ENCODE measurements around the gene CLCN6. TPM values are rescaled to one million over a fixed set of nuclear protein-coding genes. Genes with fewer than 3 reads are reported as not detected.

Gene CLCN6
- total and polyA plus RNA-seq, 2 of the 13 experiments (the other 11 are each of a cell fraction or from before 2014, with no cell fraction given) = 14.9 to 19.3 TPM

DNA sequence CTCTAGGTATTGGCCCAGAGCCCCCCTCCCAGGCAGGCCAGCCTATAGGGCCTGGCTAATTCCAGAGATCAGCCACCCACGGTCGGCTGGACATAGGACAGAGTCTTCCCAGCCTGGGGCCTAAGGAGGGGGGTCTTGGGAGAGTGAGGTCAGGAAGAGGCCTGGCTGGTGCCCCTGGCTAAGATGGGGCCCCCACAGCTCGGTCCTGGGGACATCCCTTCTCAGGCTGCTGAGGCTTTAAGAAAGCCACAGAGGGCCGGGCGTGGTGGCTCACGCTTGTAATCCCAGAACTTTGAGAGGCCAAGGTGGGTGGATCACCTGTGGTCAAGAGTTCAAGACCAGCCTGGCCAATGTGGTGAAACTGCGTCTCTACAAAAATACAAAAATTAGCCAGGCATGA, 41.5 kb upstream of the CLCN6 start:
- in situ Hi-C loops (cut with HindIII; ENCODE audit: extremely low pct_ligation_motif_present, low pct_unique_long_range_greater_than_20kb) = no loop called here
- no peak for DNase-seq (ENCODE audit: low spot score)
- CTCF ChIA-PET (ENCODE audit: low intra/inter-chr PET ratio, low total read pairs) = no interaction called here
- TF ChIP-seq, protein P1, sequence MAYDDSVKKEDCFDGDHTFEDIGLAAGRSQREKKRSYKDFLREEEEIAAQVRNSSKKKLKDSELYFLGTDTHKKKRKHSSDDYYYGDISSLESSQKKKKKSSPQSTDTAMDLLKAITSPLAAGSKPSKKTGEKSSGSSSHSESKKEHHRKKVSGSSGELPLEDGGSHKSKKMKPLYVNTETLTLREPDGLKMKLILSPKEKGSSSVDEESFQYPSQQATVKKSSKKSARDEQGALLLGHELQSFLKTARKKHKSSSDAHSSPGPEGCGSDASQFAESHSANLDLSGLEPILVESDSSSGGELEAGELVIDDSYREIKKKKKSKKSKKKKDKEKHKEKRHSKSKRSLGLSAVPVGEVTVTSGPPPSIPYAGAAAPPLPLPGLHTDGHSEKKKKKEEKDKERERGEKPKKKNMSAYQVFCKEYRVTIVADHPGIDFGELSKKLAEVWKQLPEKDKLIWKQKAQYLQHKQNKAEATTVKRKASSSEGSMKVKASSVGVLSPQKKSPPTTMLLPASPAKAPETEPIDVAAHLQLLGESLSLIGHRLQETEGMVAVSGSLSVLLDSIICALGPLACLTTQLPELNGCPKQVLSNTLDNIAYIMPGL (CRISPR knock-in tag; IDR thresholded peaks at IDR 0.05; ENCODE audit: borderline replicate concordance in 1 of 2, low read depth in 1 of 2) = no peak
- TF ChIP-seq KLF13 (CRISPR knock-in tag; IDR thresholded peaks at IDR 0.05) = no peak
- no peak for TF ChIP-seq SPEN (CRISPR knock-in tag; IDR thresholded peaks at IDR 0.05; ENCODE audit: low read depth)
- TF ChIP-seq YY1 (IDR thresholded peaks at IDR 0.05; ENCODE audit: insufficient read depth, insufficient replicate concordance, low read depth, low read length) = no peak
- TF ChIP-seq, protein P2, sequence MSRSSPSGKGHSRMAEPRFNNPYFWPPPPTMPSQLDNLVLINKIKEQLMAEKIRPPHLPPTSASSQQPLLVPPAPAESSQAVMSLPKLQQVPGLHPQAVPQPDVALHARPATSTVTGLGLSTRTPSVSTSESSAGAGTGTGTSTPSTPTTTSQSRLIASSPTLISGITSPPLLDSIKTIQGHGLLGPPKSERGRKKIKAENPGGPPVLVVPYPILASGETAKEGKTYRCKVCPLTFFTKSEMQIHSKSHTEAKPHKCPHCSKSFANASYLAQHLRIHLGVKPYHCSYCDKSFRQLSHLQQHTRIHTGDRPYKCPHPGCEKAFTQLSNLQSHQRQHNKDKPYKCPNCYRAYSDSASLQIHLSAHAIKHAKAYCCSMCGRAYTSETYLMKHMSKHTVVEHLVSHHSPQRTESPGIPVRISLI (CRISPR knock-in tag; IDR thresholded peaks at IDR 0.05; ENCODE audit: borderline replicate concordance) = no peak
- no peak for TF ChIP-seq ZNF17 (CRISPR knock-in tag; IDR thresholded peaks at IDR 0.05)
- no peak for TF ChIP-seq ZNF746 (CRISPR knock-in tag; IDR thresholded peaks at IDR 0.05)
- no peak for TF ChIP-seq ZNF670 (CRISPR knock-in tag; IDR thresholded peaks at IDR 0.05; ENCODE audit: borderline replicate concordance)
- no peak for TF ChIP-seq MTF2 (CRISPR knock-in tag; IDR thresholded peaks at IDR 0.05; ENCODE audit: borderline replicate concordance)
- no peak for TF ChIP-seq ZNF792 (CRISPR knock-in tag; IDR thresholded peaks at IDR 0.05)
- TF ChIP-seq, protein P3, sequence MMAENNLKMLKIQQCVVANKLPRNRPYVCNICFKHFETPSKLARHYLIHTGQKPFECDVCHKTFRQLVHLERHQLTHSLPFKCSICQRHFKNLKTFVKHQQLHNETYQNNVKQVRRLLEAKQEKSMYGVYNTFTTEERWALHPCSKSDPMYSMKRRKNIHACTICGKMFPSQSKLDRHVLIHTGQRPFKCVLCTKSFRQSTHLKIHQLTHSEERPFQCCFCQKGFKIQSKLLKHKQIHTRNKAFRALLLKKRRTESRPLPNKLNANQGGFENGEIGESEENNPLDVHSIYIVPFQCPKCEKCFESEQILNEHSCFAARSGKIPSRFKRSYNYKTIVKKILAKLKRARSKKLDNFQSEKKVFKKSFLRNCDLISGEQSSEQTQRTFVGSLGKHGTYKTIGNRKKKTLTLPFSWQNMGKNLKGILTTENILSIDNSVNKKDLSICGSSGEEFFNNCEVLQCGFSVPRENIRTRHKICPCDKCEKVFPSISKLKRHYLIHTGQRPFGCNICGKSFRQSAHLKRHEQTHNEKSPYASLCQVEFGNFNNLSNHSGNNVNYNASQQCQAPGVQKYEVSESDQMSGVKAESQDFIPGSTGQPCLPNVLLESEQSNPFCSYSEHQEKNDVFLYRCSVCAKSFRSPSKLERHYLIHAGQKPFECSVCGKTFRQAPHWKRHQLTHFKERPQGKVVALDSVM (CRISPR knock-in tag; IDR thresholded peaks at IDR 0.05) = no peak
- TF ChIP-seq NRL (CRISPR knock-in tag; IDR thresholded peaks at IDR 0.05; ENCODE audit: borderline replicate concordance) = no peak
- TF ChIP-seq NR0B2 (CRISPR knock-in tag; IDR thresholded peaks at IDR 0.05) = no peak
- no peak for TF ChIP-seq FOXP1 (IDR thresholded peaks at IDR 0.05)
- no peak for TF ChIP-seq FOXP1 (CRISPR knock-in tag; IDR thresholded peaks at IDR 0.05)
- TF ChIP-seq, protein P4, sequence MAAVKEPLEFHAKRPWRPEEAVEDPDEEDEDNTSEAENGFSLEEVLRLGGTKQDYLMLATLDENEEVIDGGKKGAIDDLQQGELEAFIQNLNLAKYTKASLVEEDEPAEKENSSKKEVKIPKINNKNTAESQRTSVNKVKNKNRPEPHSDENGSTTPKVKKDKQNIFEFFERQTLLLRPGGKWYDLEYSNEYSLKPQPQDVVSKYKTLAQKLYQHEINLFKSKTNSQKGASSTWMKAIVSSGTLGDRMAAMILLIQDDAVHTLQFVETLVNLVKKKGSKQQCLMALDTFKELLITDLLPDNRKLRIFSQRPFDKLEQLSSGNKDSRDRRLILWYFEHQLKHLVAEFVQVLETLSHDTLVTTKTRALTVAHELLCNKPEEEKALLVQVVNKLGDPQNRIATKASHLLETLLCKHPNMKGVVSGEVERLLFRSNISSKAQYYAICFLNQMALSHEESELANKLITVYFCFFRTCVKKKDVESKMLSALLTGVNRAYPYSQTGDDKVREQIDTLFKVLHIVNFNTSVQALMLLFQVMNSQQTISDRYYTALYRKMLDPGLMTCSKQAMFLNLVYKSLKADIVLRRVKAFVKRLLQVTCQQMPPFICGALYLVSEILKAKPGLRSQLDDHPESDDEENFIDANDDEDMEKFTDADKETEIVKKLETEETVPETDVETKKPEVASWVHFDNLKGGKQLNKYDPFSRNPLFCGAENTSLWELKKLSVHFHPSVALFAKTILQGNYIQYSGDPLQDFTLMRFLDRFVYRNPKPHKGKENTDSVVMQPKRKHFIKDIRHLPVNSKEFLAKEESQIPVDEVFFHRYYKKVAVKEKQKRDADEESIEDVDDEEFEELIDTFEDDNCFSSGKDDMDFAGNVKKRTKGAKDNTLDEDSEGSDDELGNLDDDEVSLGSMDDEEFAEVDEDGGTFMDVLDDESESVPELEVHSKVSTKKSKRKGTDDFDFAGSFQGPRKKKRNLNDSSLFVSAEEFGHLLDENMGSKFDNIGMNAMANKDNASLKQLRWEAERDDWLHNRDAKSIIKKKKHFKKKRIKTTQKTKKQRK (IDR thresholded peaks at IDR 0.05; ENCODE audit: low read length) = no peak

More for the DNA sequence above, 41.5 kb upstream of the CLCN6 start:
- 17% methylated on average over 1 of the region's 7 CpGs for WGBS (ENCODE audit: low lambda C conversion rate)
- Histone ChIP-seq H3K4me2 (ENCODE audit: low read depth, low read length) (no peak overlapping the region), H3K9me3 (ENCODE audit: low read length) (no peaks in the 10 kb centered on the region), H3K27ac (ENCODE audit: extremely low read length, insufficient read depth, low read length) (no peak overlapping the region), H4K20me1 (ENCODE audit: insufficient read depth, low read length) (no peaks in the 10 kb centered on the region), H3K79me2 (ENCODE audit: insufficient read depth, low read length) (no peaks in the 10 kb centered on the region), H3K4me3 (replicated peaks in 1 of 3; ENCODE audit: insufficient read depth in 1 of 3, low read depth in 2 of 3, low read length in 3 of 3) (no peak overlapping the region), H3K27me3 (ENCODE audit: control insufficient read depth in 1 of 2, insufficient read depth in 2 of 2, low read length in 2 of 2) (peaks cover 17 to 55% of the 10 kb centered on the region in 2 experiments; a peak in 4 of 5 replicates), H3K36me3 (replicated peaks in 1 of 2; ENCODE audit: control insufficient read depth in 1 of 2, insufficient read depth in 2 of 2, low read length in 2 of 2) (no peaks in the 10 kb centered on the region), H3K9ac (ENCODE audit: insufficient read depth, low read depth, low read length) (no peak overlapping the region), H2AFZ (ENCODE audit: low read length) (no peak overlapping the region), H3K4me1 (ENCODE audit: insufficient read depth, low read length) (peaks cover 11% of the 10 kb centered on the region; the same call in 1 of the 2 replicates)
- POLR2A ChIA-PET = no interaction called here
- intact Hi-C loops (cut with micrococcal nuclease; ENCODE audit: unreplicated experiment) = no loop called here
- FAIRE-seq (no peak), ATAC-seq (no peak)
- no TSS peak for BruUV-seq (replicated peaks)

Measured in HepG2 (cell line).